Left renal pelvis (tissue), 4 donors: ENCODE data around the gene PSMD13. TPM values are rescaled to one million over a fixed set of nuclear protein-coding genes. Genes with fewer than 3 reads are reported as not detected.
"Not testable (repeated sequence)": the region's sequence is repeated elsewhere in the genome, so short reads cannot be mapped to it uniquely, and the experiment has no call there.

Experiments used
- DNase-seq, 4 donors: peaks; one replicate each; pipeline ENCODE4 v3.0.0-alpha.2; 2013; ENCODE audit warnings: low read depth in 4 of 4, low spot score in 3 of 4
- polyA plus RNA-seq, 4 donors: library from polyadenylated mRNA; unstranded; fragments of 120-200 nt; gene quantifications; one replicate each; pipeline ENCODE4 v1.2.1, GENCODE V29; 2013; ENCODE audit not compliant: insufficient read length in 4 of 4

The PSMD13 gene
- polyA plus RNA-seq, 4 donors, result 103 to 148 (median 140) TPM

DNA sequence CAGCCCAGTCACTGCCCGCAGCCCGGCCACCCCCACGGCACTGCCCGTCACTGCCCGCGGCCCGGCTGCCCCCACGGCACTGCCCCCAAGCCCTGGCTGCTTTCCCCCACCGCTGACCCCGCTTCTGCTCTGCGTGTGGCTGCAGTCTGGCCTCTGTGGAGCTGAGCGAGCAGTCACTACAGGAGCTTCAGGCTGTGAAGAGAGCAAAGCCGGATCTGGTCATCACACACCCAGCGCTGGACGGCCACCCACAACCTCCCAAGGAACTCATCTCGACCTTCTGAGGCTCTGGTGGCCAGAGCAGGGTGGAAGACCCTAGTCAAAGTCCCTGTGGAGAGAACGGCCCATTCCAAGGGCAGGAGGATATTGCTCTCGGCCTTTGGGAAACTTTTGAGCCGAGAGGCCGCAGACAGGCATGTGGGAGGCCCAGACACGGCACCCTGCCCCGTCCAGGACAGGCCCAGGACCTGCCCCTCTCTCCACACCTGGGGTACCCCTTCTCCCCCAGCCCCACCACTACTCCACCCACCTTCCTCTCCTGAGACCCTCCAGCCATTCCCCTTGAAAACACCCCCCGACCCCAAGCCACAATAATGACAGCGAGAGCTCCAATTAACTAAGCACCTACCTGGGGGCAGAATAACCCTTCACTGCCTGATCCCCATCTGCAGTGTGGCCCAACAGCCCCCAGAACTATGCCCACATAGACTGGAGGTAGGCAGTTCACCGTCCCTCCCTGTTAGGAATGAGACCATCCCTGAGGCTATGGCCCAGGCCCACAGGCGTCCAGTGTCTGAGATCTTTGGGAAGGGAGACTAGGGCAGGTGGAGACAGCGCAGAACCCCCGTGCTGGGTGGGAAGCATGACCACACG lies 48.5 kb downstream of the PSMD13 start:
- no peak for DNase-seq

DNA sequence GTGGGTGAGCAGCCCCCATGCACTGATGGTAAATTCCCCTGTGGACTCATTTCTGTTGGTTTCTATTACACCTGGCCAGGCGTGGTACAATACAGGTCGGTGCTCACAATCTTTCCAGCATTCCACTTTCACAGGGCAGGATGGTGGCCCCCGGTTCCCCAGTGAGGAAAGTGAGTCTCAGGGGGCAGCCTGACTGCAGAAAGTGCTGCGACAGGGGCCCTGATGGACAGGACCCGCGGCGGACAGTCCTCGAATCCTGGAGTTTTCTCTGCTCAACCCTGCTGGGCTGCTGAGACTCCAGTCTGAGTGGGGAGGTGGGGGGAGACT lies 49.1 kb downstream of the PSMD13 start:
- DNase-seq, result no peak

DNA sequence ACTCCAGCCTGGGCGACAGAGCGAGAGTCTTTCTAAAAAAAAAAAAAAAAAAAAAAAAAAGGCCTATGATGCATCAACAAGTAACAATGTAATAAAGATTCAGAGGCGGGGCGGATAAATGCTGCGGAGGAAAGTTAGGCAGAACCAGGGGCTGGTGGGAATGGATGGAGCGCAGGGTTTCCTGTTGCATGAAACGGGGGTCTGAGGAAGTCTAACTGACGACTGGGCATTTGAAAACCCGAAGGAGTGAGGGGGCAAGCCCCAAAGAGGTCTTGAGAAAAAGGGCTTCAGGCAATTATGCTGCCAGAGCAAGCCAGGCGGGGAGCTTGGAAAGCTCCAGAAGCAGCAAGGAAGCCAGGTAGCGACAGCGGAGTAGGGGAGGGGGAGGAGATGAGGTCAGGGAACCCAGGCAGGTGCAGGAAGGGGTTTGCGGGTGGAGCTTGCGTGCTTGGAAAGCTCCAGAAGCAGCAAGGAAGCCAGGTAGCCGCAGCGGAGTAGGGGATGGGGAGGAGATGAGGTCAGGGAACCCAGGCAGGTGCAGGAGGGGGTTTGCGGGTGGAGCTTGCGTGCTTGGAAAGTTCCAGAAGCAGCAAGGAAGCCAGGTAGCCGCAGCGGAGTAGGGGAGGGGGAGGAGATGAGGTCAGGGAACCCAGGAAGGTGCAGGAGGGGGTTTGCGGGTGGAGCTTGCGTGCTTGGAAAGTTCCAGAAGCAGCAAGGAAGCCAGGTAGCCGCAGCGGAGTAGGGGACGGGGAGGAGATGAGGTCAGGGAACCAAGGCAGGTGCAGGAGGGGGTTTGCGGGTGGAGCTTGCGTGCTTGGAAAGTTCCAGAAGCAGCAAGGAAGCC lies 50.4 kb downstream of the PSMD13 start:
- DNase-seq, result not testable (repeated sequence)

DNA sequence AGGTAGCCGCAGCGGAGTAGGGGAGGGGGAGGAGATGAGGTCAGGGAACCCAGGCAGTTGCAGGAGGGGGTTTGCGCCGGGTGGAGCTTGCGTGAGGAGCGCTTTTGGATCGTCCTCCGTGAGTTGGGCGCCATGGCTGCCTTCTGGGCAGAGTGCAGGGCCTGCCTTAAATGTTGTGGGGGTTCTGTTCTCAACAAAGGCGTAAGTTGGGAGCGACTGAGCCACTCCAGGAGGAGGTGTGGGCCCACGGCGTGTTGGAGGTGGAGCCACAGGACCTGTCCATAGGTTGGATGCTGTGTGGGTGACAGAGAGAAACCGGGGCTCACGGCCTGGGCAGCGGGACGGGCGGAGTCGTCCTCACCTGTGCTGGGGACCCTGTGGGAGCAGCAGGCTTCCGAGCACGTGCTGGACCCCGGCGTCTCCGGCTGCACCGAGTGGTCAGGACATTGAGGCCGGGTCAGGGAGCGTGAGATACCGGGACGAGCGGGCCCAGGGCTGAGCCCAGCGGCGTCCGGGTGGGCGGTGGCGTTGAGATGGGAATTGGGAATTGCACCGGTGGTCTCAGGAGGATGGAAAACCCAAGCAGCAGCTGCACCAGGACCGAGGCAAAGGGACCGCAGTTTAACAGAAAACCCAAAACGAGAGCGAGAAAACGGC lies 51.2 kb downstream of the PSMD13 start:
- DNase-seq, result no peak

DNA sequence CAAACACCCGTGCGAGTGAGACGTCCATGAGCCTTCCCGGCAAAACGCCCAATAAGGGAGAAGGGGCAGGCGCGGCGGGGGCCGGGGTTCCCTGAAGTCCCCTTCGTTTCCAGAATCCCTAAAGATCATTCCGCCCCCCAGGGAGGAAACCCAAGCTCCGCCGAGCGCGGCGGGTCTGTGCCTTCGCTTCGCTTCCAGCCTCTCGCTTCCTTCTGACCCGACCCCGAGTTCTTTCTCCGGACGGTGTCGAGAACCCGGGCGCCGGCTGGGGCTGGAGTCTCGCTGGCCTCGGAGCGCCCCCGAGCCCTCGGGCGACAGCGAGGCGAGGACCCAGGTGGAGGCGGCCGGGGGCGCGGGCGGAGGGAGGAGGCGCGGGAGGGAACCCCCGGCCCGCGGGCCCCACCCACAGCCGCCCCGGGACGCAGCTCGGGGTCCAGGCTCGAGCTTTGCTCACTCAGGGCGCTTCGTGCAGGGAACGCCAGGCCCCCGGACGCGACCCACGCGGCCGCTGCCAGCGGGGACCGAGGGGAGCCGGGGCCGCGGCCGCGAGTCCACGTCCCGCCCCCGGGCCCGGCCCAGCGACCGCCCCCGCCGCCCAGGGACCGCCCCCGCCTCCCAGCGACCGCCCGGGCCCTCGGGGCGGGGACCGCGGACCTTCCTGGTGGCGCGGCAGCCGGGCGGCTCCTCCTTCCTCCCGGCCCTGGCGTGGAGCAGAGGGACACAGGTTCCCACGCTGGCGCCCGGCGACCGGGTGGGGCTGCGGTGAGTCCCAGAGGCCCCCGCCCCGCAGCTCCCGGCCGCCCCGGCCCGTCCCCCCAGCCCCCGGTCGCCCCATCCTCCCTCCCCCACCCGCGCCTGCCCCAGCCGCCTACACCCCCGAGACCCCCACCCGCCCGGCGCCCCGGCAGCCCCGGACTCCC lies 52.0 kb downstream of the PSMD13 start, which contains the start of gene PGGHG:
TSS of gene PGGHG (plus strand) at position 649 of the 920 bp plus-strand sequence. CDS start 691 bp downstream, outside the sequence.
- no peak for DNase-seq

DNA sequence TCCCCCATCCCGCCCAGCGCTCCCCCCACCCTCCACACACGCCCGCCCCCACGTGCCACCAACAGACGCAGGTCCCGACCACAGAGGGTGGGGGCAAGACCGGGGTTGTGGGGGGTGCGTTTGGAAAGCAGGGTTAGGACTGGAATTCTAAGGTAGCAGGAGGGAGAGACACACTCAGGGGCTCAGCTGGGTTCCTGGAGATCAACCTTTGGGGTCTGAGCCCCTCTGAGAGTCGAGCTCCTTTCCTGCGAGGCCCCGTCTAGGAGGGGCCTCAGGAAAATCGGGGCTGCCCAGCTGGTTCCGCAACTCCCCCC lies 52.6 kb downstream of the PSMD13 start:
- no peak for DNase-seq

DNA sequence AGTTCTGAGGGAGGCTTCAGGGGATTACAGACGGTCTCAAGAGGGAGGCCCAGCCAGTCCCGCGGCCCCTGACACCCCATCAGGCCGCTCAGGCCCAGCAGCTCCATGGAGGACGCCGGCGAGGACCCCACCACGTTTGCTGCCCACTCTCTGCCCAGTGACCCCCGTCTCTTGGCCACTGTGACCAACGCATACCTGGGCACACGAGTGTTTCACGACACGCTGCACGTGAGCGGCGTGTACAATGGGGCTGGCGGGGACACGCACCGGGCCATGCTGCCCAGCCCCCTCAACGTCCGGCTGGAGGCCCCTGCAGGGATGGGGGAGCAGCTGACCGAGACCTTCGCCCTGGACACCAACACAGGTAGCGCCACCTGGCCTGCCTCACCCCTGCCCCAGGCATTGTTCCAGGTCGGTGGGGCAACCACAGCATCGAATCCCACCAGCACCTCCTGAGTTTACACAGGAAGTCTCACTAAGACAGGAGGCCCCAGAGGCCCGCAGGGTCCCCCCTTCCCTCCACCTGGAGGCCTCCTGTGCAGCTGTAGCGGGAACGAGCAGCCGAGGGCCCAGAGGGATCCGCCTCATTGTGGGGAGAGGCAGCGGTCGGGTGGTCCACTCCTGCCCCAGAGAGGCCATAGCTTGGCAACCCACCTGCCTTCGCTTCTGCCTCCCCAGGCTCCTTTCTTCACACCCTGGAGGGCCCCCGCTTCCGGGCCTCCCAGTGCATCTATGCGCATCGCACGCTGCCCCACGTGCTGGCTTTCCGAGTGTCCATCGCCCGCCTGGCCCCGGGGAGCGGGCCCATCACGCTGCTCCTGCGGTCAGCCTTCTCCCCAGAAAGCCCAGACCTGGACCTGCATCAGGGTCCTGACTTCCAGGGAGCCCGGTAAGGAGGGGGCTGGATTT lies 53.2 kb downstream of the PSMD13 start:
- no peak for DNase-seq

DNA sequence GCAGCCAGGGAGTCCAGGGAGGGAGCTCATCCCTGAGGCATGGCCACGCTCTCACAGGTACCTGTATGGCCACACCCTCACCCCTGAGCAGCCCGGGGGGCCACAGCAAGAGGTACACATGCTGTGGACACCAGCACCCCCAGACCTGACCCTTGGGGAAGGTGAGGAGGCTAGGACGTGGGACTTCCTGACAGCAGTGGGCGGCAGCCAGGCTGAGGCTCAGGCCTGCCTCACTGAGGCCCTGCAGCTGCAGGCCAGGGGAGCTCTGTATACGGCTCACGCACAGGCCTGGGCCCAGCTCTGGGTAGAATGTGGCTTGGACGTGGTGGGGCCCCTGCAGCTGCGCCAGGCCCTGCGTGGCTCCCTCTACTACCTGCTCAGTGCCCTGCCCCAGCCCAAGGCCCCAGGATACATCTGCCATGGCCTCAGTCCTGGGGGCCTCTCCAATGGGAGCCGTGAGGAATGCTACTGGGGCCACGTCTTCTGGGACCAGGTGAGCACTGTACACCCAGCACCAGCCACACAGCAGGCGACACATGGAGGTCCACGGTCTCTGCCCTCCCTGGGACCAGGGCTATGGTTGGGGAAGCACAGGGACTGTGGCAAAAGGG lies 54.0 kb downstream of the PSMD13 start:
- no peak for DNase-seq

DNA sequence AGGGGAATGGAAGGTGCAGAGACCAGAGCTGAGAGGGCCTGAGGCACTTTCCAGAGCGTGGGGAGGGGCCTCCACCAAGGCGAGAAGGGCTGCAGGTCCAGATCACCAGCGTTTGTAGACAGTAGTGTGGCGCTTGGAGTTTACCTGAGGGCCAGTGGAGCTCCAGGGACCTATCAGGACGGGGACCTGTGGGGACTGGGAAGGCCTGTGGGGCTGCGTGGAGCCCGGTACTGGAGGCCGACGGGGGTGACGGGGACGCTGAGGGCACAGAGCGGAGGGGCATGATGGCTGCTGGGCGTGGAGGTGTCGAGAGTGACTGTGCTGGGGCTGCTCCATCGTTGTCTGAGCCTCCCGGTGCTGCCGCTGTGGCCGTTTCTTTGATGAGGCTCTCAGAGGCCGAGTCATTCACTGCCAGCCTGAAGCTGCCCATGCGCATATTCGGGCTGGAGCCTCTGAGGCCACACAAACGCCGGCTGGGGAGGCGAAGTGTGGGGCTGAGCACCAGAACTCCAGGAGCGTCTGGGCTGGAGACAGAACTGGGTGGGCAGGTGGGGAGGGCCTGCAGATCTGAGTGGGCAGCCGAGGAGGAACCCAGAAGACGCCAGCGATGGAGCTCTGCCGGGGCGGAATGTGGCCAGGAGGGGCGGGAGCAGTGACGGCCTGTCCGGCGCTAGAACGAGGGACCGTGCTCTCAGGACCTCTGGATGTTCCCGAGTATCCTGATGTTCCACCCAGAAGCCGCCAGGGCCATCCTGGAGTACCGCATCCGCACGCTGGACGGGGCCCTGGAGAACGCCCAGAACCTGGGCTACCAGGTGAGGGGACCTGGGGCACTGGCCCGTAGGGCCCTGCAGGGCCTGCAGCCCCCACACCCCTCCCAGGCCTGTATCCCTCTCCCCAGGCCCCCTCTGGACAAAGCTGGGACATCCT lies 54.8 kb downstream of the PSMD13 start:
- DNase-seq, result no peak

DNA sequence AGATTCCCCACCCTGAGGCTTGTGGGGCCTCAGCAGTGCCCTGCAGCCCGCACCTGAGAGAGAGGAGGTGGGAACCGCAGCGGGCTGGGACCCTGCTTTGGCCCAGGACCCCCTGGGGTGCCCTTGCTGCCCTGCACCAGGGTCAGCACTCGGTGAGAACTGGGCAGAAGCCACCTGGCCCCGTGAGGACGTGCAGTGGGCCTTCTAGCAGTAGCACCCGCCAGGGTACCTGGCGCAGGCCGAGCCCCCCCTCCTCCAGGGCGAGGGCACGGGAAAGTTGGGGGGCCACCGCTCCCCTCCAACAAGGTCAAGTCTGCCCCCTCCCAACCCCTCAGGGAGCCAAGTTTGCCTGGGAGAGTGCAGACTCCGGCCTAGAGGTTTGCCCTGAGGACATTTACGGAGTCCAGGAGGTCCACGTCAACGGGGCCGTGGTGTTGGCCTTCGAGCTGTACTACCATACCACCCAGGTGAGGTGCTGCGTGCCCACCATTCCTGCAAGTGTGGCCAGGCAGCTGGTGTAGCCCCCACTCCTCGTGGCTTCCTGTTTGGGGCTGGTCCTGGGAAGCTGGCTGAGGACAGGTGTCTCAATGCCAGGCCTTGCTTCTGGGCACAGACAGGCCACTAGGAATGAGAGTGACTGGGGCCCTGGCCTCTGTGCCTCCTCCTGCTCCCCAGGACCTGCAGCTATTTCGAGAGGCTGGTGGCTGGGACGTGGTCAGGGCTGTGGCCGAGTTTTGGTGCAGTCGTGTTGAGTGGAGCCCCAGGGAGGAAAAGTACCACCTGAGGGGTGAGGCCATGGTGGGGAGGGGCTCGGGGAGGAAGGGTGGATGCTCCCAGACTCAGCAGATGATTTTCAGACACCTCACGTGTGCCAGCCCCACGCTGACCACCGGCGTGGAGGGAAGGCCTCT lies 55.7 kb downstream of the PSMD13 start:
- no peak for DNase-seq

DNA sequence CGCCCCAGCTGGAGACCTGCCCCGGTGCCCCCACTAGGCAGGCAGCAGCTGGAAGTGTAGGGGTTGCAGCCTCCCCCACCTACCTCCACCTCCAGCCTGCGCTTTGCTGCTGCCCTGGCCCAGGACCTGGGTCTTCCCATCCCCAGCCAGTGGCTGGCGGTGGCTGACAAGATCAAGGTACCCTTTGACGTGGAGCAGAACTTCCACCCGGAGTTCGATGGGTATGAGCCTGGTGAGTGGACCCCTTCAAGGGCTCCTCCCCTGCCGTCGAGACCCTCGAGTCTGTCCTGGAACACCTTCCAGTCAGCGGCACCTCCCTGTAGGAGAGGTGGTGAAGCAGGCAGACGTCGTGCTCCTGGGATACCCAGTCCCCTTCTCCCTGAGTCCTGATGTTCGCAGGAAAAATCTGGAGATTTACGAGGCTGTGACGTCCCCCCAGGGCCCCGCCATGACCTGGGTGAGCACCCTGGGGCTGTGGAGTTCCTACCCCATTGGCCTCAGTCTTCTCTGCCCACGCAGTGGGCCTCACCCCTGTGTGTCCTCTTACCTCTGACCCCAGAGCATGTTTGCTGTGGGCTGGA lies 56.6 kb downstream of the PSMD13 start:
- no peak for DNase-seq

DNA sequence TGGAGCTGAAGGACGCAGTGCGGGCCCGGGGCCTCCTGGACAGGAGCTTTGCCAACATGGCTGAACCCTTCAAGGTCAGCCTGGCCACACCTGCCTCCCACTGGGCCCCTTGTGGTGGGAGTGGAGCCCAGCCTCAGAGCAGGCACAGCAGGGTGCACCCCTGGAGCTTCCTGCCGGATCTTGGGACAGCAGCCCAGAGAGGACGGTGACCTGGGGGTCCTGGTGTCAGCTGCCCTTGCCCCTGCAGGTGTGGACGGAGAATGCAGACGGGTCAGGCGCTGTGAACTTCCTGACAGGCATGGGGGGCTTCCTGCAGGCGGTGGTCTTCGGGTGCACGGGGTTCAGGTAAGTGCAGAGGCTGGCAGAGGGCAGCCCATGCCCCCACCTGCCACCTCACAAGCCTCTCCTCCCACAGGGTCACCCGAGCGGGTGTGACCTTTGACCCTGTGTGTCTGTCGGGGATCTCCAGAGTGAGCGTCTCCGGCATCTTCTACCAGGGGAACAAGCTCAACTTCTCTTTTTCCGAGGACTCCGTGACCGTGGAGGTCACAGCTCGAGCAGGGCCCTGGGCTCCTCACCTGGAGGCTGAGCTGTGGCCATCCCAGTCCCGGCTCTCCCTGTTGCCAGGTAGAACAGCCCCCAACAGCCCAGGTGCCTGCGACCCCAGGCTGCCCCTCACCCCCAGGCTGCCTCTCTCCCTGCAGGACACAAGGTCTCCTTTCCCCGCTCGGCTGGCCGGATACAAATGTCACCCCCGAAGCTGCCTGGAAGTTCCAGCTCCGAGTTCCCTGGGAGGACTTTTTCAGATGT lies 57.3 kb downstream of the PSMD13 start:
- no peak for DNase-seq

DNA sequence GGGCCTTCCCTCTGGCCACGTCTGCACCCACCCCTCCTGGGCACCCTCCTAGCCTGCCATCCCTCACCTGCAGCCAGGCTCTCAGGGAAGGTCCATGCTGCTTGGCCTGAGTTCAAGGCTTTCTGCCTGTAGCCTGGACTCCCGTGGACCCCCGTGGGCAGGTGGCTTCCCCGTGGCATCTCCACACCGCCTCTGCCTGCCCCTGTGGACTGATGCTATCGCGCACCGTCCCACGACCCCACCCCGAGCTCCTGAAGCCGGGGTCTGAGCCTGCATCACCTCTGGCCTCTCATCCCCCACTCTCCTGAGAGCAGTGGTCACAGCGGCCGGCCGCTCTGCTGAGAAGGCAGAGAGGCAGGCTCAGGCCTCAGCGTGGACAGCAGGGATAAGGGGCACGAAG lies 58.0 kb downstream of the PSMD13 start:
- DNase-seq, result no peak

DNA sequence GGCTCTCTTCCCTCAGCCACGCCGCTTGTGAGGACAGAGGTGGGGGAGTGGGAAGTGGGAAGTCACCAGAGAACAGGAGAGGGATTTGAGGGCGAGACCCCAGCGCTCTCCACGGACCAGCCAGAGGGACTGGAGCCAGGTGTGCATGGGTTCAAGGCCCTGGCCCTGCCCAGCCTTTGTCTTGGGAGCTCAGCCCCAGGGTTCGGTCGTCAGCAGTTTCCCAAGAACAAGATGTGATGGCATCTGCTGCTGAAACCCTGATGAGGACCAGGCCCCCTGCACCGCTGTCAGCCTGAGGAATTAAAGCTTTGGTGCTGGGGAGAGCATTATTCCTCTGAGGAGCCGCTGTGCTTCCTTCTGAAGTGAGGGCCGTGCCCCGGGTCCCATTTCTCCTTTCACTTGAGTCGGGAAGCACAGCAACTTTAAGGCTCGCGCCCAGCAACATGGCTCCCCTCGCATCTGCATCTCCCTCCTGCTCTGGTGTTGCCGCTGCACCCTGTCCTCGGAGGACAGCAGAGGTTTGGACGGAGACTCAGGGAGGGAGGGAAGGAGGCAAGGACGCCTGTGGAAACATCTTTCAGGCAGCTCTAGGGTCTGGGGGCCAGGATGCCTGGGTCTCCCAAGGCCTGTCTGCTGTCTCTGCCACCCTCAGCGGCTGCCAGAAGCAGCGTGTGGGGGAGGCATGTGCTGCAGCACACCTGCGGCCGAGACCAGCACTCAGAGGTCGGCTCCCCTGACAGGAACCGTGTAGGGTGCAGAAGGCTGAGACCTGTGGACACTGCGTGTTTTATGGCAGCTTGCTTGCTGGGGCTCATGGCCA lies 58.8 kb downstream of the PSMD13 start:
- DNase-seq, result no peak
